ENCODE measurements around the gene CHL1. TPM values are rescaled to one million over a fixed set of nuclear protein-coding genes. Genes with fewer than 3 reads are reported as not detected.

Gene CHL1
- polyA plus RNA-seq, 1 donor = 14.9 TPM

- no peak overlapping the region for H3K27ac ChIP-seq (ENCODE audit: low read length)
- no peak overlapping the region for H3K4me3 ChIP-seq (ENCODE audit: low read length)
- no peaks in the 10 kb centered on the region for H3K9me3 ChIP-seq (ENCODE audit: control insufficient read depth, low read depth, low read length)
- no CpG with 5 or more reads among the region's 3 CpGs for WGBS (ENCODE audit: insufficient coverage, low lambda C conversion rate)
- H3K27me3 ChIP-seq (ENCODE audit: control insufficient read depth, insufficient read depth, low read length) = peaks cover 45% of the 10 kb centered on the region
- H3K4me1 ChIP-seq (ENCODE audit: control insufficient read depth, insufficient read depth, low read length) = peaks cover 3% of the 10 kb centered on the region
- no peak for DNase-seq
- H3K36me3 ChIP-seq (ENCODE audit: control insufficient read depth, insufficient read depth, low read length) = no peaks in the 10 kb centered on the region
These were observed 2.1 kb upstream of the CHL1 start for GRCh38 chr3:194421-194820.

- H3K27ac ChIP-seq (ENCODE audit: low read length) = no peak overlapping the region
- H3K4me1 ChIP-seq (ENCODE audit: control insufficient read depth, insufficient read depth, low read length) = peaks cover 3% of the 10 kb centered on the region
- no peak overlapping the region for H3K4me3 ChIP-seq (ENCODE audit: low read length)
- H3K27me3 ChIP-seq (ENCODE audit: control insufficient read depth, insufficient read depth, low read length) = peaks cover 45% of the 10 kb centered on the region
- DNase-seq = no peak
- H3K9me3 ChIP-seq (ENCODE audit: control insufficient read depth, low read depth, low read length) = no peaks in the 10 kb centered on the region
- WGBS (ENCODE audit: insufficient coverage, low lambda C conversion rate) = 100% methylated on average over 1 of the region's 6 CpGs
- H3K36me3 ChIP-seq (ENCODE audit: control insufficient read depth, insufficient read depth, low read length) = no peaks in the 10 kb centered on the region
These were observed 897 bp upstream of the CHL1 start for GRCh38 chr3:195666-196065.

GRCh38 chr3:197149-197827 is 725 bp downstream of the CHL1 start:
- Histone ChIP-seq H3K27me3 (ENCODE audit: control insufficient read depth, insufficient read depth, low read length) (peaks cover 45% of the 10 kb centered on the region), H3K9me3 (ENCODE audit: control insufficient read depth, low read depth, low read length) (no peaks in the 10 kb centered on the region), H3K36me3 (ENCODE audit: control insufficient read depth, insufficient read depth, low read length) (no peaks in the 10 kb centered on the region), H3K4me3 (ENCODE audit: low read length) (peak overlapping the region; percentile 38), H3K4me1 (ENCODE audit: control insufficient read depth, insufficient read depth, low read length) (peaks cover 3% of the 10 kb centered on the region), H3K27ac (ENCODE audit: low read length) (no peak overlapping the region)
- DNase-seq = no peak
- WGBS (ENCODE audit: insufficient coverage, low lambda C conversion rate) = no CpG with 5 or more reads among the region's 56 CpGs

GRCh38 chr3:197828-198491 is 1.4 kb downstream of the CHL1 start:
- Histone ChIP-seq H3K36me3 (ENCODE audit: control insufficient read depth, insufficient read depth, low read length) (no peaks in the 10 kb centered on the region), H3K4me3 (ENCODE audit: low read length) (peak overlapping the region; percentile 38), H3K4me1 (ENCODE audit: control insufficient read depth, insufficient read depth, low read length) (peaks cover 3% of the 10 kb centered on the region), H3K27ac (ENCODE audit: low read length) (no peak overlapping the region), H3K27me3 (ENCODE audit: control insufficient read depth, insufficient read depth, low read length) (peaks cover 45% of the 10 kb centered on the region), H3K9me3 (ENCODE audit: control insufficient read depth, low read depth, low read length) (no peaks in the 10 kb centered on the region)
- no CpG with 5 or more reads among the region's 66 CpGs for WGBS (ENCODE audit: insufficient coverage, low lambda C conversion rate)
- DNase-seq = no peak

- DNase-seq = no peak
- Histone ChIP-seq H3K4me1 (ENCODE audit: control insufficient read depth, insufficient read depth, low read length) (peaks cover 3% of the 10 kb centered on the region), H3K36me3 (ENCODE audit: control insufficient read depth, insufficient read depth, low read length) (no peaks in the 10 kb centered on the region), H3K27me3 (ENCODE audit: control insufficient read depth, insufficient read depth, low read length) (peaks cover 40% of the 10 kb centered on the region), H3K4me3 (ENCODE audit: low read length) (no peak overlapping the region), H3K9me3 (ENCODE audit: control insufficient read depth, low read depth, low read length) (no peaks in the 10 kb centered on the region), H3K27ac (ENCODE audit: low read length) (no peak overlapping the region)
- WGBS (ENCODE audit: insufficient coverage, low lambda C conversion rate) = 100% methylated on average over 2 of the region's 2 CpGs
These were observed 3.3 kb downstream of the CHL1 start for GRCh38 chr3:199835-200234.

GRCh38 chr3:200758-201325 is 4.3 kb downstream of the CHL1 start:
- H3K4me3 ChIP-seq (ENCODE audit: low read length) = no peak overlapping the region
- H3K9me3 ChIP-seq (ENCODE audit: control insufficient read depth, low read depth, low read length) = no peaks in the 10 kb centered on the region
- no peak for DNase-seq
- no peak overlapping the region for H3K27ac ChIP-seq (ENCODE audit: low read length)
- H3K4me1 ChIP-seq (ENCODE audit: control insufficient read depth, insufficient read depth, low read length) = peaks cover 3% of the 10 kb centered on the region
- H3K36me3 ChIP-seq (ENCODE audit: control insufficient read depth, insufficient read depth, low read length) = no peaks in the 10 kb centered on the region
- peaks cover 32% of the 10 kb centered on the region for H3K27me3 ChIP-seq (ENCODE audit: control insufficient read depth, insufficient read depth, low read length)
- WGBS (ENCODE audit: insufficient coverage, low lambda C conversion rate) = no CpG with 5 or more reads among the region's 4 CpGs

GRCh38 chr3:204102-204501 is 7.5 kb downstream of the CHL1 start:
- 60% methylated on average over 1 of the region's 2 CpGs for WGBS (ENCODE audit: insufficient coverage, low lambda C conversion rate)
- H3K27me3 ChIP-seq (ENCODE audit: control insufficient read depth, insufficient read depth, low read length) = peaks cover 2% of the 10 kb centered on the region
- H3K4me3 ChIP-seq (ENCODE audit: low read length) = no peak overlapping the region
- DNase-seq = no peak
- H3K4me1 ChIP-seq (ENCODE audit: control insufficient read depth, insufficient read depth, low read length) = no peaks in the 10 kb centered on the region
- H3K36me3 ChIP-seq (ENCODE audit: control insufficient read depth, insufficient read depth, low read length) = no peaks in the 10 kb centered on the region
- H3K9me3 ChIP-seq (ENCODE audit: control insufficient read depth, low read depth, low read length) = no peaks in the 10 kb centered on the region
- no peak overlapping the region for H3K27ac ChIP-seq (ENCODE audit: low read length)

GRCh38 chr3:207973-208372 is 11.4 kb downstream of the CHL1 start:
- DNase-seq = no peak
- H3K27ac ChIP-seq (ENCODE audit: low read length) = no peak overlapping the region
- no peaks in the 10 kb centered on the region for H3K36me3 ChIP-seq (ENCODE audit: control insufficient read depth, insufficient read depth, low read length)
- H3K4me1 ChIP-seq (ENCODE audit: control insufficient read depth, insufficient read depth, low read length) = no peaks in the 10 kb centered on the region
- no peak overlapping the region for H3K4me3 ChIP-seq (ENCODE audit: low read length)
- H3K27me3 ChIP-seq (ENCODE audit: control insufficient read depth, insufficient read depth, low read length) = no peaks in the 10 kb centered on the region
- no peaks in the 10 kb centered on the region for H3K9me3 ChIP-seq (ENCODE audit: control insufficient read depth, low read depth, low read length)

- no peak overlapping the region for H3K27ac ChIP-seq (ENCODE audit: low read length)
- DNase-seq = no peak
- WGBS (ENCODE audit: insufficient coverage, low lambda C conversion rate) = 84% methylated on average over 3 of the region's 4 CpGs
- H3K9me3 ChIP-seq (ENCODE audit: control insufficient read depth, low read depth, low read length) = no peaks in the 10 kb centered on the region
- H3K4me3 ChIP-seq (ENCODE audit: low read length) = no peak overlapping the region
- no peaks in the 10 kb centered on the region for H3K4me1 ChIP-seq (ENCODE audit: control insufficient read depth, insufficient read depth, low read length)
- H3K27me3 ChIP-seq (ENCODE audit: control insufficient read depth, insufficient read depth, low read length) = no peaks in the 10 kb centered on the region
- H3K36me3 ChIP-seq (ENCODE audit: control insufficient read depth, insufficient read depth, low read length) = no peaks in the 10 kb centered on the region
These were observed 14.1 kb downstream of the CHL1 start for GRCh38 chr3:210669-211068.

GRCh38 chr3:212432-212831 is 15.9 kb downstream of the CHL1 start:
- no peaks in the 10 kb centered on the region for H3K36me3 ChIP-seq (ENCODE audit: control insufficient read depth, insufficient read depth, low read length)
- WGBS (ENCODE audit: insufficient coverage, low lambda C conversion rate) = 82% methylated on average over 3 of the region's 4 CpGs
- DNase-seq = no peak
- no peak overlapping the region for H3K4me3 ChIP-seq (ENCODE audit: low read length)
- no peaks in the 10 kb centered on the region for H3K9me3 ChIP-seq (ENCODE audit: control insufficient read depth, low read depth, low read length)
- no peak overlapping the region for H3K27ac ChIP-seq (ENCODE audit: low read length)
- no peaks in the 10 kb centered on the region for H3K4me1 ChIP-seq (ENCODE audit: control insufficient read depth, insufficient read depth, low read length)
- no peaks in the 10 kb centered on the region for H3K27me3 ChIP-seq (ENCODE audit: control insufficient read depth, insufficient read depth, low read length)
